CD4-positive, alpha-beta T cell (primary cell): ENCODE data around the gene PHTF1. TPM values are rescaled to one million over a fixed set of nuclear protein-coding genes. Genes with fewer than 3 reads are reported as not detected.

Experiments used
- ATAC-seq: fragments of 200-7000 bp; cut with Tn5 transposase; one replicate; pipeline ENCODE4 v1.10.0; 2022; ENCODE audit warnings: mild to moderate bottlenecking; ENCODE audit not compliant: poor library complexity
- CTCF ChIA-PET: fragments of 350-600 bp; sonication (Branson Sonifier 250); formaldehyde crosslinking; loops from one replicate; lab custom pipeline; 2021; ENCODE audit warnings: antibody characterized with exemption, inconsistent platforms; lab: Charles Lee
- POLR2A ChIA-PET: fragments of 350-600 bp; sonication (Branson Sonifier 250); formaldehyde crosslinking; loops from one replicate; lab custom pipeline; 2021; ENCODE audit warnings: antibody characterized with exemption, inconsistent platforms; lab: Charles Lee
- DNase-seq, 14 experiments: peaks; one replicate each; pipeline ENCODE4 v3.0.0-alpha.2; 2013 to 2020; ENCODE audit warnings: mixed read lengths in 2 of 14
- H3K27ac ChIP-seq, 2 donors: one replicate each; pipeline versions ENCODE4 v1.5.1 to v1.7.0; 2013; ENCODE audit warnings: low read length in 2 of 2, low read depth in 1 of 2, mild to moderate bottlenecking in 1 of 2
- H3K27me3 ChIP-seq, 2 experiments: 1 replicate in 1 of 2; 2 replicates in 1 of 2; pipeline versions ENCODE4 v1.6.1 to v1.7.0; 2013; ENCODE audit warnings: low read length in 2 of 2, control low read depth in 1 of 2, mild to moderate bottlenecking in 1 of 2, moderate library complexity in 1 of 2; ENCODE audit not compliant: insufficient read depth in 2 of 2, control insufficient read depth in 1 of 2
- H3K36me3 ChIP-seq: one replicate; pipeline ENCODE4 v1.6.1; 2013; ENCODE audit warnings: low read length, control low read depth; ENCODE audit not compliant: insufficient read depth
- H3K4me1 ChIP-seq: one replicate; pipeline ENCODE4 v1.6.1; 2013; ENCODE audit warnings: low read length, control low read depth; ENCODE audit not compliant: insufficient read depth
- H3K4me3 ChIP-seq: one replicate; pipeline ENCODE4 v1.5.1; 2013; ENCODE audit warnings: mild to moderate bottlenecking, low read length, moderate library complexity
- H3K9me3 ChIP-seq, 2 experiments: 1 replicate in 1 of 2; 2 replicates in 1 of 2; pipeline versions ENCODE4 v1.6.1 to v1.7.0; 2013; ENCODE audit warnings: low read length in 2 of 2, mild to moderate bottlenecking in 2 of 2, control low read depth in 1 of 2, moderate library complexity in 1 of 2; ENCODE audit not compliant: control insufficient read depth in 1 of 2, insufficient read depth in 1 of 2
- H3K27ac Mint-ChIP-seq: one replicate; pipeline ENCODE4 v1.8.0; 2020; ENCODE audit warnings: mixed read lengths
- H3K27me3 Mint-ChIP-seq: one replicate; pipeline ENCODE4 v1.8.0; 2021; ENCODE audit warnings: mixed read lengths
- H3K36me3 Mint-ChIP-seq: one replicate; pipeline ENCODE4 v1.8.0; 2021; ENCODE audit warnings: low read depth, mixed read lengths
- H3K4me1 Mint-ChIP-seq: one replicate; pipeline ENCODE4 v1.8.0; 2021; ENCODE audit warnings: low read depth, mixed read lengths
- H3K4me3 Mint-ChIP-seq: one replicate; pipeline ENCODE4 v1.8.0; 2020; ENCODE audit warnings: mild to moderate bottlenecking, mixed read lengths
- H3K9me3 Mint-ChIP-seq: one replicate; pipeline ENCODE4 v1.8.0; 2020; ENCODE audit warnings: mixed read lengths
- intact Hi-C, 2 experiments: fragments of 100-400 bp; cut with DNase I in 1 of 2; cut with micrococcal nuclease in 1 of 2; formaldehyde crosslinking; loops; one replicate each; pipeline versions ENCODE4 v1.15.1 to v1.9.0; 2023 to 2025; cut with DNase I, micrococcal nuclease
- total RNA-seq, 174 experiments: library from RNA in 2 of 174; stranded (reverse) in 2 of 174; gene quantifications; one replicate each; pipeline ENCODE4 v1.2.3 and lab custom pipeline; 2021 to 2026
- TF ChIP-seq, protein P1 (sequence below): fragments of 200-600 bp; IDR thresholded peaks from one replicate; pipeline ENCODE4 v1.8.0; 2022; ENCODE audit warnings: antibody characterized with exemption, mild to moderate bottlenecking

The PHTF1 gene
- total RNA-seq, 2 experiments from 2014 or later = 3.1 to 4.0 TPM

GRCh38 chr1:113805256-113805531, 45.9 kb upstream of the PHTF1 start:
- DNase-seq (no peak), ATAC-seq (no peak)
- Histone ChIP-seq H3K4me1 (peaks cover 29% of the 10 kb centered on the region), H3K9me3 (no peaks in the 10 kb centered on the region), H3K27ac (no peak overlapping the region), H3K36me3 (peaks cover 5% of the 10 kb centered on the region), H3K4me3 (no peak overlapping the region), H3K27me3 (no peaks in the 10 kb centered on the region)
- peaks cover 93% of the 10 kb centered on the region for H3K4me1 Mint-ChIP-seq
- POLR2A ChIA-PET = interaction anchor here (0.6 to 2.0 kb wide), 4 partner anchors 9 to 158 kb away, joined by 3 to 7 read pairs (median 5); no protein-coding TSS in a partner anchor
- intact Hi-C loops = no loop called here
- H3K4me3 Mint-ChIP-seq = peak overlapping the region; percentile 25
- CTCF ChIA-PET = interaction anchor here (1.6 kb wide), 1 partner anchor 10 kb away, joined by 4 read pairs; no protein-coding TSS in a partner anchor
- H3K27ac Mint-ChIP-seq = no peak overlapping the region
- no peaks in the 10 kb centered on the region for H3K27me3 Mint-ChIP-seq
- peaks cover 3% of the 10 kb centered on the region for H3K9me3 Mint-ChIP-seq
- peaks cover 46% of the 10 kb centered on the region for H3K36me3 Mint-ChIP-seq
- TF ChIP-seq, protein P1, sequence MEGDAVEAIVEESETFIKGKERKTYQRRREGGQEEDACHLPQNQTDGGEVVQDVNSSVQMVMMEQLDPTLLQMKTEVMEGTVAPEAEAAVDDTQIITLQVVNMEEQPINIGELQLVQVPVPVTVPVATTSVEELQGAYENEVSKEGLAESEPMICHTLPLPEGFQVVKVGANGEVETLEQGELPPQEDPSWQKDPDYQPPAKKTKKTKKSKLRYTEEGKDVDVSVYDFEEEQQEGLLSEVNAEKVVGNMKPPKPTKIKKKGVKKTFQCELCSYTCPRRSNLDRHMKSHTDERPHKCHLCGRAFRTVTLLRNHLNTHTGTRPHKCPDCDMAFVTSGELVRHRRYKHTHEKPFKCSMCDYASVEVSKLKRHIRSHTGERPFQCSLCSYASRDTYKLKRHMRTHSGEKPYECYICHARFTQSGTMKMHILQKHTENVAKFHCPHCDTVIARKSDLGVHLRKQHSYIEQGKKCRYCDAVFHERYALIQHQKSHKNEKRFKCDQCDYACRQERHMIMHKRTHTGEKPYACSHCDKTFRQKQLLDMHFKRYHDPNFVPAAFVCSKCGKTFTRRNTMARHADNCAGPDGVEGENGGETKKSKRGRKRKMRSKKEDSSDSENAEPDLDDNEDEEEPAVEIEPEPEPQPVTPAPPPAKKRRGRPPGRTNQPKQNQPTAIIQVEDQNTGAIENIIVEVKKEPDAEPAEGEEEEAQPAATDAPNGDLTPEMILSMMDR = no peak

- Mint-ChIP-seq H3K27ac (no peak overlapping the region), H3K4me1 (peaks cover 92% of the 10 kb centered on the region)
- POLR2A ChIA-PET = interaction anchor here (0.8 to 2.0 kb wide), 3 partner anchors 9 to 19 kb away, joined by 4 to 7 read pairs (median 6); no protein-coding TSS in a partner anchor
Measured at GRCh38 chr1:113804421-113805255, 45.4 kb upstream of the PHTF1 start.

GRCh38 chr1:113802367-113803007, 43.2 kb upstream of the PHTF1 start:
- H3K4me3 ChIP-seq = no peak overlapping the region
- peaks cover 92% of the 10 kb centered on the region for H3K4me1 Mint-ChIP-seq
- no peaks in the 10 kb centered on the region for H3K9me3 ChIP-seq
- ATAC-seq = no peak
- no peaks in the 10 kb centered on the region for H3K27me3 Mint-ChIP-seq
- ChIA-PET CTCF (no interaction called here), POLR2A (interaction anchor here (0.9 to 1.1 kb wide), 2 partner anchors 10 to 11 kb away, joined by 3 read pairs; no protein-coding TSS in a partner anchor)
- no peak overlapping the region for H3K27ac ChIP-seq
- no peaks in the 10 kb centered on the region for H3K27me3 ChIP-seq
- intact Hi-C loops = no loop called here
- peak overlapping the region; percentile 6 for H3K27ac Mint-ChIP-seq
- H3K4me1 ChIP-seq = peaks cover 27% of the 10 kb centered on the region
- no peak overlapping the region for H3K4me3 Mint-ChIP-seq
- H3K36me3 ChIP-seq = peaks cover 9% of the 10 kb centered on the region
- TF ChIP-seq, protein P1 = no peak
- H3K36me3 Mint-ChIP-seq = peaks cover 50% of the 10 kb centered on the region
- H3K9me3 Mint-ChIP-seq = no peaks in the 10 kb centered on the region
- DNase-seq = no peak

More at GRCh38 chr1:113804421-113805255, 45.4 kb upstream of the PHTF1 start:
- Histone ChIP-seq H3K4me3 (no peak overlapping the region), H3K9me3 (no peaks in the 10 kb centered on the region), H3K36me3 (peaks cover 5% of the 10 kb centered on the region), H3K27ac (no peak overlapping the region), H3K27me3 (no peaks in the 10 kb centered on the region), H3K4me1 (peaks cover 26% of the 10 kb centered on the region)
- no peak for ATAC-seq
- no peak for DNase-seq
- Mint-ChIP-seq H3K27me3 (no peaks in the 10 kb centered on the region), H3K36me3 (peaks cover 46% of the 10 kb centered on the region), H3K9me3 (peaks cover 3% of the 10 kb centered on the region), H3K4me3 (peak overlapping the region; percentile 39)
- TF ChIP-seq, protein P1 = no peak
- intact Hi-C loops = no loop called here
- CTCF ChIA-PET = no interaction called here
